Kidney capillary endothelial cell (primary cell): ENCODE data around the gene RAB6C.
"Not testable (repeated sequence)": the region's sequence is repeated elsewhere in the genome, so short reads cannot be mapped to it uniquely, and the experiment has no call there.

Experiments
- DNase-seq: peaks from one replicate; pipeline ENCODE4 v3.0.0-alpha.2; 2018; ENCODE audit warnings: low spot score

RAB6C gene

DNA sequence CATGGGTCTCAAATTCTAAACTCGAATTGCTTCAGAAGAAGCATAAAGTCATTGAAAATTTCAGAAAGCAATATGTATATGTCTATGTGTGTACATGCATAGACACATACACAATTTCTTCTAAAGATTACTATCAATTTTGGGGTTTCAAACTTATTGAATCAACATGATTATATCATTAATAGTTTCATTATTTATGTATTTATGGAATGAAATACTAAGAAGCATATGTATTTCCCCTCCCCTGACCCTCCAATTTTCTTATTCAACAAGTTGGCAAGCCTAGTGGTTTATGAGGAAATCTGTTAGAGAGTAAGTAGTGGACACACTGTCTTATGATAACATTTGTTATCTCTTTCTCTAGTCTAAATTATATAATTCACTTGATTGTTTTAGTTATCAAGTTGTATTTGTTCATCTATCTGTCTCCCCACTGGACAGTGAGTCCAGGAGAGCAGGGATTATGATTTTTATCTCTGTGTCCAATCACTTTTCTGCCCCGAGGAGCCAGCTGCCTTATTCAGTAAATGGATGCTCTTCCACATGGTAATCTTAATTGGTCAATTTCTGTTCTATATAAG lies 17.3 kb downstream of the RAB6C start:
- DNase-seq: not testable (repeated sequence)

DNA sequence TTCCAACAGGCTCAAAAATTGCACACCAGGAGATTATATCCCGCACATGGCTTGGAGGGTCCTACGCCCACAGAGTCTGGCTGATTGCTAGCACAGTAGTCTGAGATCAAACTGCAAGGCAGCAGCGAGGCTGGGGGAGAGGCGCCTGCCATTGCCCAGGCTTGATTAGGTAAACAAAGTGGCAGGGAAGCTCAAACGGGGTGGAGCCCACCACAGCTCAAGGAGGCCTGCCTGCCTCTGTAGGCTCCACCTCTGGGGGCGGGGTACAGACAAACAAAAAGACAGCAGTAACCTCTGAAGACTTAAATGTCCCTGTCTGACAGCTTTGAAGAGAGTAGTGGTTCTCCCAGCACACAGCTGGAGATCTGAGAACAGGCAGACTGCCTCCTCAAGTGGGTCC lies 19.3 kb downstream of the RAB6C start:
- DNase-seq: not testable (repeated sequence)

DNA sequence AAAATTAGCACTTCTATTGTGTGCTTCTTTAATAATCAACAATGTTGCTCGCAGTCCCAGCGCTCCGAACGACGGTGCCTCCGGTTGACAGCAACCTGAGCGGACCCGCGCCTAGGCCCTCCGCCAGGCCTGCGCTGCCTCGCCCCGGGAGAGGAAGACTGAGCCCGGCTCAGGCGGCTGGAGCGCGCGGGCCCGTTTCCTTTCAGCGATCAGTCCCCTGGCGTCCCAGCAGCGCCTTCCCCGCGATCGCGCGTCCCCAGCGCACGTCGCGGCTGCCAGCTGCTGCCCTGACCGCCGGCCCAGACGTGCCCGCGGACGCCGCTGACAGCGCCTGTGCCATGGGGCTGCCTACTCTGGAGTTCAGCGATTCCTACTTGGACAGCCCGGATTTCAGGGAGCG lies 26.4 kb downstream of the RAB6C start:
- DNase-seq: not testable (repeated sequence)

DNA sequence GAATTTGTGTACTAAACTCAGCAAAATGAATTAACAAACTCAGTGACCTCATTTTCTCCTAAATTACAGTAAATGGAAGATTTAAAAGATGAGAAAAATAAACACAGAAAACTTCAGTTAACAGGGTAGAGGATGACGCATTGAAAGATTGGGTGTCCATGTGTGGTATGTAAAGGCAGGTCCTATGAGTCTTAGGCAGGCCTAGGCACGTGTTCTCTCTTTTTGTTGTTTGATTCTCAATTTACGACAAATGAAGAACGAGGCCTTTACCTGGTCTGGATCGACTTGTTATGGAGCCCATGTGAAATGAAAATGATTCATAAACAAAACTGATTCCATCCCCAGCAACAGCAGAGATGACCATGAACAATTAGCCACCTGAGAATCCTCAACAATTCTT lies 37.2 kb downstream of the RAB6C start:
- not testable (repeated sequence) for DNase-seq

DNA sequence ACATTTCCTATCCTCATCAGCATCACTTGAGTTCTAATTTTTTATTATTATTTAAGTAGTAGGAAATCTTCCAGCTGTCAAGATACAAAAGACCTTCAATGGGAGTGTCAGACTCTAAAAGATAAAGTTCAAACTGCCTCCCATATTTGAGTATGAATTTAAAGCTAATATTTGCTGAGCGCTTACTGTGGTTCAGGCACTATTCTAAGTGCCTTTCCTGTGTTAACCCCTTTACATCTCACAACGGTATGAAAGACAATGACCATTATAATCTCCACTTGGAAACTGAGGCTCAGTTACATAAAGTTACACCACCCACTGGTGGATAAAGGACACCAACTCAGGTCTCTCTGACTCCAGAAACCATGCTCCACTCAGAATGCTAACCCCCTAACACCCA lies 39.9 kb downstream of the RAB6C start:
- no peak for DNase-seq

DNA sequence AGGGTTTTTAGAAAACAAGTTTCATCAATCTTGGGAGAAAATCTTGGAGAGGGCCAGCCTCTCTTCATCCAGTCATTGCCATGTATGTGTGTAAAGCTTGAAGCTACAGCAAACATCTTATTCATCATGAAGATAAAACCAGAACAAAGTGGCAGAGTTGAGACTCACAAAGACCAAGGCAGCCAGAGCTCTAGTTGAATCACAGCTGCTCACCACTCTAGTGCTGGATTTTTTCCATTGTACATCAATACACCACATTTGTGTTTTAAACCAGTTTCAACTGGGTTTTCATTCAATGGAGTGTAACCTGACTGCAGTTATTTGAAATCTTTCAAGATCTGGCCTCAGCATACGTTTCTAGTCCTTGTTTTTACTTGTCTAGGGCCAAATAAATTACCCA lies 40.6 kb downstream of the RAB6C start:
- not testable (repeated sequence) for DNase-seq

GRCh38 chr2:130025931-130026330 lies 46.5 kb downstream of the RAB6C start:
- DNase-seq: not testable (repeated sequence)
